CD8-positive, alpha-beta memory T cell (primary cell): Measurements from ENCODE around the gene GPHN. TPM values are rescaled to one million over a fixed set of nuclear protein-coding genes. Genes with fewer than 3 reads are reported as not detected.

Experiments
- CTCF ChIA-PET: fragments of 350-600 bp; sonication (Branson Sonifier 250); formaldehyde crosslinking; loops from one replicate; lab custom pipeline; 2021; ENCODE audit warnings: antibody characterized with exemption; lab: Charles Lee
- POLR2A ChIA-PET: fragments of 350-600 bp; sonication (Branson Sonifier 250); formaldehyde crosslinking; loops from one replicate; lab custom pipeline; 2021; ENCODE audit warnings: antibody characterized with exemption; lab: Charles Lee
- DNase-seq, 5 donors: peaks; one replicate each; pipeline versions ENCODE4 v3.0.0 to v3.0.0-alpha.2; 2020 to 2022; ENCODE audit warnings: mixed read lengths in 1 of 5
- H3K27ac ChIP-seq: one replicate; pipeline ENCODE4 v1.7.0; 2013; ENCODE audit warnings: low read depth, mild to moderate bottlenecking, low read length, moderate library complexity
- H3K27me3 ChIP-seq: 2 replicates; pipeline ENCODE4 v1.7.0; 2013; ENCODE audit warnings: low read length, mild to moderate bottlenecking; ENCODE audit not compliant: insufficient read depth, poor library complexity, severe bottlenecking
- H3K36me3 ChIP-seq: 2 replicates; pipeline ENCODE4 v1.7.0; 2013; ENCODE audit warnings: mild to moderate bottlenecking, low read length, moderate library complexity; ENCODE audit not compliant: insufficient read depth
- H3K4me1 ChIP-seq: 2 replicates; pipeline ENCODE4 v1.7.0; 2013; ENCODE audit warnings: mild to moderate bottlenecking, low read length, moderate library complexity; ENCODE audit not compliant: insufficient read depth
- H3K4me3 ChIP-seq: 2 replicates; pipeline ENCODE4 v1.7.0; 2013; ENCODE audit warnings: mild to moderate bottlenecking, low read length
- H3K9me3 ChIP-seq: 2 replicates; pipeline ENCODE4 v1.7.0; 2013; ENCODE audit warnings: mild to moderate bottlenecking, low read length
- H3K27ac Mint-ChIP-seq, 8 donors: one replicate each; pipeline ENCODE4 v1.8.0; 2020 to 2021; ENCODE audit warnings: mixed read lengths in 8 of 8, mild to moderate bottlenecking in 6 of 8, inconsistent platforms in 3 of 8, moderate library complexity in 3 of 8
- H3K27me3 Mint-ChIP-seq, 2 donors: one replicate each; pipeline ENCODE4 v1.8.0; 2020 to 2021; ENCODE audit warnings: mixed read lengths in 2 of 2, mild to moderate bottlenecking in 1 of 2, moderate library complexity in 1 of 2
- H3K36me3 Mint-ChIP-seq, 3 donors: one replicate each; pipeline ENCODE4 v1.8.0; 2020 to 2021; ENCODE audit warnings: mixed read lengths in 3 of 3, inconsistent platforms in 1 of 3, mild to moderate bottlenecking in 1 of 3
- H3K4me1 Mint-ChIP-seq, 3 donors: one replicate each; pipeline ENCODE4 v1.8.0; 2020 to 2021; ENCODE audit warnings: mixed read lengths in 3 of 3, inconsistent platforms in 1 of 3, mild to moderate bottlenecking in 1 of 3
- H3K4me3 Mint-ChIP-seq, 7 donors: one replicate each; pipeline ENCODE4 v1.8.0; 2020 to 2021; ENCODE audit warnings: mixed read lengths in 7 of 7, mild to moderate bottlenecking in 6 of 7, moderate library complexity in 4 of 7, inconsistent platforms in 2 of 7
- H3K9me3 Mint-ChIP-seq, 5 donors: one replicate each; pipeline ENCODE4 v1.8.0; 2020 to 2022; ENCODE audit warnings: mixed read lengths in 5 of 5, mild to moderate bottlenecking in 3 of 5, moderate library complexity in 2 of 5, inconsistent platforms in 1 of 5
- polyA plus RNA-seq: library from polyadenylated mRNA; unstranded; fragments of 300-500 nt; fragmentation: Illumina TruSeq; gene quantifications from one replicate; pipeline ENCODE4 v1.2.3, GENCODE V29; 2021
- total RNA-seq, 2 experiments: library from RNA; stranded (reverse); gene quantifications; one replicate each; pipeline ENCODE4 v1.2.3, GENCODE V29; 2021

The GPHN gene
- total RNA-seq (10 to 100 TPM; 12.1 to 14.8 TPM), polyA plus RNA-seq (6.3 TPM)

- peak within 1 kb of the TSS; percentile 94 to 99 (median 98) for H3K4me3 Mint-ChIP-seq
- Histone ChIP-seq H3K27ac (peak within 1 kb of the TSS; percentile 52), H3K4me3 (peak within 1 kb of the TSS; percentile 78), H3K9me3 (no peaks in the 10 kb centered on the region), H3K27me3 (no peaks in the 10 kb centered on the region), H3K4me1 (no peaks in the 10 kb centered on the region), H3K36me3 (no peaks in the 10 kb centered on the region)
- peaks cover 0 to 33% of the 10 kb centered on the region in 2 donors for H3K27me3 Mint-ChIP-seq
- H3K9me3 Mint-ChIP-seq: no peaks in the 10 kb centered on the region
- peaks cover 0 to 6% (median 1%) of the 10 kb centered on the region in 3 donors for H3K36me3 Mint-ChIP-seq
- peaks cover 31 to 45% (median 36%) of the 10 kb centered on the region in 3 donors for H3K4me1 Mint-ChIP-seq
- POLR2A ChIA-PET: interaction anchor here (0.6 to 1.0 kb wide), 2 partner anchors 31 to 1198 kb away, joined by 3 to 5 read pairs; no protein-coding TSS in a partner anchor
- DNase-seq: peak; percentile 67 to 82 (median 81)
- CTCF ChIA-PET: interaction anchor here (1.1 to 1.9 kb wide), 3 partner anchors 11 to 19 kb away, joined by 3 to 8 read pairs (median 3); no protein-coding TSS in a partner anchor
- H3K27ac Mint-ChIP-seq: peak within 1 kb of the TSS; percentile 76 to 96 (median 91)
These were observed at the start of gene GPHN for GRCh38 chr14:66507722-66508546. TSS of gene GPHN (plus strand) at chr14:66508147.

DNA sequence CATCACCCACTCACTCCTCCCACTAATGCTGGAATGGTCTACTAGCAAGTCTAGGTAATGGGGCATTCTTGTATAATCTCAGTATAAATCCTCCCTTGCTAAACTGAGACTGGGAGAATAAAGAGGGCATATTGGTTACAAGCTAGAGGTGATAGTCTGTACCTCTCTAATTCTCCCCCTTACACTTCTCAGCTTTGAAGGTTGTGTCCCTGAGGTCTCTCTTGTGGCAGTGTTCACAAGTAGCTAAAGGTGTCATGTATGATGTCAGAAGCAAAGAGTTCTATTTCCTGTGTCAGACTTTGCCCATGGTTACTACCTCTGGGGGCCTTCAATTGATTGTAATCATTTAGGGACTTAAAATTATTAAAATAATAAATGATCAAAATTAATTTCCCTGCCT lies 48.3 kb upstream of the GPHN start:
- H3K4me3 ChIP-seq: no peak overlapping the region
- peak in 1 of 5 donors; percentile 12 for DNase-seq
- no peaks in the 10 kb centered on the region for H3K4me1 Mint-ChIP-seq
- H3K27me3 Mint-ChIP-seq: peaks cover 0 to 2% of the 10 kb centered on the region in 2 donors
- no peaks in the 10 kb centered on the region for H3K36me3 ChIP-seq
- H3K9me3 Mint-ChIP-seq: peaks cover 0 to 4% (median 0%) of the 10 kb centered on the region in 5 donors
- ChIA-PET CTCF (no interaction called here), POLR2A (no interaction called here)
- H3K4me1 ChIP-seq: no peaks in the 10 kb centered on the region
- no peak overlapping the region for H3K27ac ChIP-seq
- H3K27me3 ChIP-seq: no peaks in the 10 kb centered on the region
- no peaks in the 10 kb centered on the region for H3K9me3 ChIP-seq
- no peak overlapping the region for H3K4me3 Mint-ChIP-seq
- H3K27ac Mint-ChIP-seq: no peak overlapping the region
- peaks cover 0 to 18% (median 0%) of the 10 kb centered on the region in 3 donors for H3K36me3 Mint-ChIP-seq

DNA sequence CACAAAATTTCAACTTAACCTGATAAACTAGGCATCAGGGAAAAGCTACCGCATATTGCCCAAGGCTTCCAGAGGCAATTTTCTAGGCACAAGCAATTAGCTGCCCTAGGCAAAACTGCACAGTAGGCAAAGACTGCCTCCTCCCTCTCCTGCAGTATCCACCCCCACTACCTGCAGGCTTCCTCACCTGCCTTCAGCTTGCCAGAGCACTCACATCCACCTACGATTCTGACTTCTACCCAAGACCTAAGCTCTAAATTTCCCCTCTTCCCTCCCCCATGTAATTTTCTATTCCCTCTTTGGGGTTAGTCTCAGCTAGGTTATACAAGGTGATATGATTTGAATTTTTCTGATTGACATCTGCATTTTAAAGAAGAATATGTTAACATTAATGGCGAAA lies 43.7 kb upstream of the GPHN start:
- H3K27ac Mint-ChIP-seq: no peak overlapping the region
- Histone ChIP-seq H3K36me3 (no peaks in the 10 kb centered on the region), H3K9me3 (no peaks in the 10 kb centered on the region), H3K4me1 (no peaks in the 10 kb centered on the region), H3K4me3 (no peak overlapping the region), H3K27me3 (no peaks in the 10 kb centered on the region), H3K27ac (no peak overlapping the region)
- DNase-seq: no peak
- H3K4me1 Mint-ChIP-seq: no peaks in the 10 kb centered on the region
- POLR2A ChIA-PET: no interaction called here
- no peak overlapping the region for H3K4me3 Mint-ChIP-seq
- H3K9me3 Mint-ChIP-seq: no peaks in the 10 kb centered on the region
- CTCF ChIA-PET: no interaction called here
- no peaks in the 10 kb centered on the region for H3K36me3 Mint-ChIP-seq
- H3K27me3 Mint-ChIP-seq: no peaks in the 10 kb centered on the region

GRCh38 chr14:66468778-66469367 lies 39.1 kb upstream of the GPHN start:
- Mint-ChIP-seq H3K27ac (no peak overlapping the region), H3K4me3 (no peak overlapping the region), H3K27me3 (peaks cover 0 to 3% of the 10 kb centered on the region in 2 donors), H3K4me1 (no peaks in the 10 kb centered on the region), H3K36me3 (peaks cover 0 to 10% (median 1%) of the 10 kb centered on the region in 3 donors), H3K9me3 (peaks cover 6 to 17% (median 13%) of the 10 kb centered on the region in 5 donors)
- no peaks in the 10 kb centered on the region for H3K36me3 ChIP-seq
- H3K4me1 ChIP-seq: no peaks in the 10 kb centered on the region
- no peaks in the 10 kb centered on the region for H3K9me3 ChIP-seq
- H3K27me3 ChIP-seq: no peaks in the 10 kb centered on the region
- no peak overlapping the region for H3K27ac ChIP-seq
- ChIA-PET CTCF (no interaction called here), POLR2A (no interaction called here)
- DNase-seq: no peak
- H3K4me3 ChIP-seq: no peak overlapping the region

DNA sequence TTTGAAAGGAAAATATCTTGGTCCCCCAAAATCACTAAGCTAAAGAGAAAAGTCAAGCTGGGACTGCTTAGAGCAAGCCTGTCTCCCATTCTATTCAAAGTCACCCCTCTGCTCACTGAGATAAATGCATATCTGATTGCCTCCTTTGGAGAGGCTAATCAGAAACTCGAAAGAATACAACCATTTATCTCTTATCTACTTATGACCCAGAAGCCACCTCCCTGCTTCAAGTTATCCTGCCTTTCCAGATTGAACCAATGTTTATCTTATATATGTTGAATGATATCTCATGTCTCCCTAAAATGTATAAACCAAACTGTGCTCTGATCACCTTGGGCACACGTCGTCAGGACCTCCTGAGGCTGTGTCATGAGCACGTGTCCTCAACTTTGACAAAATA lies 36.4 kb upstream of the GPHN start:
- no peaks in the 10 kb centered on the region for H3K27me3 ChIP-seq
- H3K4me3 ChIP-seq: no peak overlapping the region
- H3K36me3 ChIP-seq: no peaks in the 10 kb centered on the region
- Mint-ChIP-seq H3K4me1 (no peaks in the 10 kb centered on the region), H3K27ac (no peak overlapping the region), H3K27me3 (peaks cover 0 to 3% of the 10 kb centered on the region in 2 donors), H3K4me3 (peak overlapping the region in 1 of 7 donors; percentile 10), H3K9me3 (peaks cover 6 to 17% (median 13%) of the 10 kb centered on the region in 5 donors), H3K36me3 (peaks cover 0 to 10% (median 3%) of the 10 kb centered on the region in 3 donors)
- H3K9me3 ChIP-seq: no peaks in the 10 kb centered on the region
- DNase-seq: no peak
- CTCF ChIA-PET: no interaction called here
- POLR2A ChIA-PET: no interaction called here
- no peak overlapping the region for H3K27ac ChIP-seq
- no peaks in the 10 kb centered on the region for H3K4me1 ChIP-seq

GRCh38 chr14:66472251-66472650 lies 35.7 kb upstream of the GPHN start:
- no peaks in the 10 kb centered on the region for H3K4me1 Mint-ChIP-seq
- CTCF ChIA-PET: no interaction called here
- H3K27me3 Mint-ChIP-seq: peaks cover 0 to 3% of the 10 kb centered on the region in 2 donors
- H3K4me3 Mint-ChIP-seq: no peak overlapping the region
- H3K4me3 ChIP-seq: no peak overlapping the region
- no peak overlapping the region for H3K27ac ChIP-seq
- H3K27ac Mint-ChIP-seq: no peak overlapping the region
- no peaks in the 10 kb centered on the region for H3K4me1 ChIP-seq
- peaks cover 0 to 10% (median 3%) of the 10 kb centered on the region in 3 donors for H3K36me3 Mint-ChIP-seq
- H3K27me3 ChIP-seq: no peaks in the 10 kb centered on the region
- H3K9me3 ChIP-seq: no peaks in the 10 kb centered on the region
- H3K9me3 Mint-ChIP-seq: peaks cover 6 to 17% (median 13%) of the 10 kb centered on the region in 5 donors
- no peak for DNase-seq
- no peaks in the 10 kb centered on the region for H3K36me3 ChIP-seq
- POLR2A ChIA-PET: no interaction called here

GRCh38 chr14:66473223-66473622 lies 34.7 kb upstream of the GPHN start:
- H3K4me3 ChIP-seq: no peak overlapping the region
- Mint-ChIP-seq H3K9me3 (peaks cover 6 to 17% (median 13%) of the 10 kb centered on the region in 5 donors), H3K36me3 (peaks cover 0 to 10% (median 3%) of the 10 kb centered on the region in 3 donors), H3K4me1 (no peaks in the 10 kb centered on the region), H3K27me3 (peaks cover 0 to 3% of the 10 kb centered on the region in 2 donors), H3K27ac (peak overlapping the region in 1 of 8 donors; percentile 14), H3K4me3 (no peak overlapping the region)
- no peaks in the 10 kb centered on the region for H3K4me1 ChIP-seq
- POLR2A ChIA-PET: no interaction called here
- H3K36me3 ChIP-seq: no peaks in the 10 kb centered on the region
- DNase-seq: no peak
- CTCF ChIA-PET: no interaction called here
- no peak overlapping the region for H3K27ac ChIP-seq
- no peaks in the 10 kb centered on the region for H3K27me3 ChIP-seq
- H3K9me3 ChIP-seq: no peaks in the 10 kb centered on the region

DNA sequence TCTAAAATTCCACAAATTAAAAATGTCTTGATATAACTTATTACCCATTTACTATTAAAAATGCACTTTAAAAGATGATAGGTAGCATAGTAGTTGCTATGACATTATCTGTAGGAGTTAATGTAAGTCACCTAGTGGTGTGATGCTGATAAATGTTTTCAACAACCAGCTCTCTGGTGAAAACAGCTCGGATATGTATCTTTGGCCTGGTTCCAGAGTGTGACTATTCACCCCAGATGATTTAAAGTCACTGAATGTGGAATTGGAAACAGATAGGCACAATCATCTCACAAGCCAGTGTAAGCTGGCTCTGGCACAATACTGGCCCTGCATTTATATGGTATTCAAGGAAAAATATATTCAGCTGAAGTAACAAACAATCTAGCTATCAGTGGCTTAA lies 31.0 kb upstream of the GPHN start:
- H3K27ac ChIP-seq: no peak overlapping the region
- CTCF ChIA-PET: no interaction called here
- Mint-ChIP-seq H3K9me3 (peaks cover 0 to 3% (median 1%) of the 10 kb centered on the region in 5 donors), H3K27me3 (no peaks in the 10 kb centered on the region), H3K27ac (no peak overlapping the region), H3K4me3 (no peak overlapping the region), H3K4me1 (no peaks in the 10 kb centered on the region), H3K36me3 (peaks cover 0 to 3% (median 2%) of the 10 kb centered on the region in 3 donors)
- DNase-seq: no peak
- no peaks in the 10 kb centered on the region for H3K27me3 ChIP-seq
- H3K4me3 ChIP-seq: no peak overlapping the region
- POLR2A ChIA-PET: no interaction called here
- no peaks in the 10 kb centered on the region for H3K9me3 ChIP-seq
- no peaks in the 10 kb centered on the region for H3K36me3 ChIP-seq
- H3K4me1 ChIP-seq: no peaks in the 10 kb centered on the region
